ENCODE measurements around the gene CUX1.
"Not testable (repeated sequence)": the region's sequence is repeated elsewhere in the genome, so short reads cannot be mapped to it uniquely, and the experiment has no call there.

CUX1 gene

DNA sequence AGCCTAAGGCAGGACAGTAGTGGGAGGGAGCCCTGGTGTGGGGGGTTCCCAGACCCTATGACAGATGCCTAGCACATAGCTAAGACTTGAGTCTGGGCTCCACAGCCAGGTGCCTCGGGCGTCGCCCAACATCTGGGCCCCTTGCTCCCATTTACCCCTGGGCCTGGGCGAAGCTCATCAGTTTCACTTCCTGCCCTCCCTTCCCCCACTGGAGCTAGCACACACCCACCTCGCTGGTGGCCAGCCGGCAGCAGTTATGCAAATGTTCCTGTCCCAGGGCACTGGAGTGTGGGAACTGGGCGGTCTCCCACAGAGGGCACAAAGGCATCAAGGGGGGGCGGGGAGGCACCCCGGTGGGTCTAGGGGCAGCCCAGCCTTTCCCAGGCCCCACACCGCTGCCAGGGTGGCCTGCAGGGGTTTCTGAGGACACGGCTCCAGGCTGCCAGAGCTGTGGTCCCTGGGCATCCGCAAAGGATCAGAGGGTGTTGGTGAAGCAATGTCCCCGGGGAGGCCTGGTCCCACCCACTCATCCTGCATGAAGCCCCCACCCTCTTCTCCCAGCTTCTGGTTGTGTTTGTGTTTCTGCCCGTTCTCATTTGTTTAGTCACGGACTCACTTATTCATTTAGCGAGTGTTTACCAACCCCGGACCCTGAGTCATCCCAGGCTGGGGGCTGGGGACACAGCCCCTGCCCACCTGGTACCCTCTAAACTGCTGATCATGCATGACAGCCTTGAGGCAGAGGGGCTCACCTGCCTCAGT is 489.7 kb downstream of the CUX1 start:
- no peak for DNase-seq (ENCODE audit: low read depth in 2 of 2)

GRCh38 chr7:102310414-102310815 is 493.0 kb downstream of the CUX1 start:
- no peak for DNase-seq (ENCODE audit: low read depth in 2 of 2)

- DNase-seq (ENCODE audit: low read depth in 2 of 2), result no peak
Observed at GRCh38 chr7:102312317-102312716, 494.9 kb downstream of the CUX1 start.

GRCh38 chr7:102313997-102314780 is 496.8 kb downstream of the CUX1 start:
- no peak for DNase-seq (ENCODE audit: low read depth in 2 of 2)

DNA sequence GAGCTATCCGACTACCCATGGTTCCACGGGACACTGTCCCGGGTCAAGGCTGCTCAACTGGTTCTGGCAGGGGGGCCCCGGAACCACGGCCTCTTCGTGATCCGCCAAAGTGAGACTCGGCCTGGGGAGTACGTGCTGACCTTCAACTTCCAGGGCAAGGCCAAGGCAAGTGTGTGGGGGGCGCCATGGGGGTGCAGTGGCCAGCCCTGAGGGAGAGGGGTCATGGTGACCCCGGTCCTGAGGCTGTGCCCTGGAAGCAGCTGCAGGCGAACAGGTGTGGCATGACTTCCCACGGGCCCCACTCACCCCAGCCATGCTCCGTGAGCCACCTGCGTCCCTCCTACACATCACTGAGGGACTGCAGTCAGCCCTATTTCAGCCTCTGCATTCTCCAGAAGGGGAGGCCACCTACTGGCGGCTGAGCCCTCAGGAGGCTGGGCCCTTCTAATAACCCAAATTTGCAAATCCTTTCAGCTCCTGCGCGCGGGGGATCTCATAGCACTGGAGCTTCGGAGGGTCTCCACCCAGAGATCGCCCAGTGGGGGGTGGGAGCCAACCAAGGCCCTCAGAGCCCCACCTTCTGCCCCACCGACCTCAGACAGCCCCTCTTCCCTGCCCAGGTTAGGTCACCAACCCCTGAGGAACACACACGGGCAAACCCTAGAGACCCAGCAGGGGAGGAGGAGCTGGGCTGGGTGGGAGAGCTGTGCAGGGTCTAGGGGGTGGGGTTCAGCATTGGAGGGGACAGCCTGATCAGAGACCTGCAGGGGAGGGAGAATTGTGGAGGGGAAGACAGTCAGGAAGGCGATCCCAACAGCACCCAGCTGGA is 500.0 kb downstream of the CUX1 start:
- DNase-seq (ENCODE audit: low read depth in 2 of 2), result no peak

DNA sequence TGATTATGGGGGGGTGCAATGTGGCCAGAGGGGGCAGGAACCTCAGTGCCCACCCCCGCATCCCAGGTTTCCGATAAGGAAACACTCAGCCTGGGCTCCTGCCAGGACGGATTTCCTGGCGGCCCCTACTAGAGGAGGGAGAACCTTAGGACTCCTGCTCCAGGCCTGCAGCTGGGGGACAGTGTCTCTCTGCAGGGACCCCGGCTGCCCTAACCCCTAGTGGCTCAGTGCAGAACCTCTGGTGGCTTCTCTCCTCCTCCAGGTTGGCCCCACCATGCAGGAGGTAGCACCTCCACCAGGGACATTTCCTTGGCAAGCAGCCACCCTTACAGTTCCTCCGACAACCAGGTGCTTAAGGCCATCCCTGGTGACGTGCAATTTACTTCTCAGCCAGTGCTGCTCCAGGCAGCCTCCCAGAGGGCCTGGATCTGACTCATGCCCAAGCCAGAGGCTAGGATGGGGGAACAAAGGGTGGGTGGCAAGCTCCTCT is 501.1 kb downstream of the CUX1 start:
- no peak for DNase-seq (ENCODE audit: low read depth in 2 of 2)

- DNase-seq (ENCODE audit: low read depth in 2 of 2), result no peak
Observed at GRCh38 chr7:102319671-102320070, 502.2 kb downstream of the CUX1 start.

DNA sequence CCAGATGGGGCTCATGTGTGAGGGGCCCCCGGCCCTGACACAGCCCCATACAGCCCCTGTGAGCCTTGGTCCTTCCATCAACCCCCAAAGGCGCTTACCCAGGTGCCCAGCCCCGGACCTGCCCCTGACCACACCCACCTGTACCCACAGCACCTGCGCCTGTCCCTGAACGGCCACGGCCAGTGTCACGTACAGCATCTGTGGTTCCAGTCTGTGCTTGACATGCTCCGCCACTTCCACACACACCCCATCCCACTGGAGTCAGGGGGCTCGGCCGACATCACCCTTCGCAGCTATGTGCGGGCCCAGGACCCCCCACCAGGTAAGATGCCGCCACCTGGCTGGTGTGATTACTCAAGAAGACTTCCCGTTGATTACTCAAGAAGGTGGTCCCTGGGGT is 502.8 kb downstream of the CUX1 start:
- DNase-seq (ENCODE audit: low read depth in 2 of 2), result no peak

- DNase-seq (ENCODE audit: low read depth in 2 of 2), result no peak
Observed at GRCh38 chr7:102320601-102321350, 503.4 kb downstream of the CUX1 start.

GRCh38 chr7:102321351-102322201 is 504.1 kb downstream of the CUX1 start:
- DNase-seq (ENCODE audit: low read depth in 2 of 2), result no peak

DNA sequence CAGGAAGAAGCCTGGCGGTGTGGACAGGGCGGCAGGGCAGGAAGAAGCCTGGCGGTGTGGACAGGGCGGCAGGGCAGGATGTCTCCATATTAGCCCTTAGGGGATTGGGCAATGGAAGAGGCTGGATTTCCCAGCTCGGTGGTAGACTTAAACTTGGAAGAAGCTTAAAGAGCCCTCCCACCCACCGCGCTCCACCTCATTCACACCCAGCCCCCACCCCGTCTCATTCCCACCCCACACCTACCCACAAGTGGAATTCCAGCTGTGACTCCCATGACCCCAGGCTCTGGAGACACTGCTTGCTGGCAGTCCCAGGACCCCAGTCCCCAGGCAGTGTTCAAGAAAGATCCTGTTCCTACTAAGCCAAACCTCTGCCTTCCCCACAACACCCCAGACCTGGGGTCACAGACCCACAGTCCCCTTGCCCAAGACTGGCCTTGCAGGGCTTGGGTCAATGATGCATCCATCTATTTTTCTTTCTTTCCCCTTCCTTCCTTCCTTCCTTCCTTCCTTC is 504.8 kb downstream of the CUX1 start:
- no peak for DNase-seq (ENCODE audit: low read depth in 2 of 2)

GRCh38 chr7:102323914-102324195 is 506.4 kb downstream of the CUX1 start:
- DNase-seq (ENCODE audit: low read depth in 2 of 2), result no peak

DNA sequence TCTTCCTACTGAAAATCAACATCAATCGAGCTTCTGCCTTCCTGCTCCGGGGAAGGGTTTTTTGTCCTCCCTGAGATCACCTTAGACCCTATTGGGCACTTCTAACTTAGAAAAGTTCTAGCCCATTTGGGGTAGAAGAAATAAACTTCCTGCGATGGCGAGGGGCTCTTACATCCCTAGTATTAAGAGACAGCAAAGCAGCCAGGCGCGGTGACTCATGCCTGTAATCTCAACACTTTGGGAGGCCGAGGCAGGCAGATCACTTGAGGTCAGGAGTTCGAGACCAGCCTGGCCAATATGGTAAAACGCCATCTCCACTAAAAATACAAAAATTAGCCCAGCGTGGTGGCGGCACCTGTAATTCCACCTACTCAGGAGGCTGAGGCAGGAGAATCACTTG is 507.7 kb downstream of the CUX1 start:
- DNase-seq (ENCODE audit: low read depth in 2 of 2), result not testable (repeated sequence)

DNA sequence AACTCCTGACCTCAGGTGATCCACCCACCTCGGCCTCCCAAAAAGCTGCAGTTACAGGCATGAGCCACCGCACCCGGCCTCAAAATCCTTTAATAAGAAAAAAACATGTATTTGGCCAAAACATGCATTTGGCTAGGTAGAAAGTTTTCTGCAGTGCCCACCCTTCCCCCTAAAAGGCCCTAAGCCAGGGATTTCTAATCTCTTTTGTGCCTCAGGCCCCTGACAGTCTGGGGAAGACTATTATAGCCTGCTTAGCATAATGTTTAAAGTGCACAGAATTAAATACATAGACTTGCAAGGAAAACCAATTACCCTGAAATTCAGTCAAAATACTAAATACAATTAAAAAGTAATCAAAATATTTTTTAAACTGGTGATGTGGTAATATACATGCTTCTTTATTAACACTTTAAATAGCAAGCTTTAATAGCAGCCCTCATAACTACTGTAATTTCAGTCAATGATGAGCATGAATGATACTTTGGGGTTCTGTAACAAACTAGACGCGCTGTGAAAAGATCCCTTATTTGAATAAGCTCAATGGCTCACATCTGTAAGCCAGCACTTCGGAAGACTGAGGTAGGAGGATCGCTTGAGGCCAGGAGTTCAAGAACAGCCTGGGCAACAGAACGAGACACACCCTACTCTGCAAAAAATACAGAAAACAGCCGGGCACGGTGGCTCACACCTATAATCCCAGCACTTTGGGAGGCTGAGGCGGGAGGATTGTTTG is 508.9 kb downstream of the CUX1 start:
- no peak for DNase-seq (ENCODE audit: low read depth in 2 of 2)

- not testable (repeated sequence) for DNase-seq (ENCODE audit: low read depth in 2 of 2)
Observed at GRCh38 chr7:102327183-102327582, 509.8 kb downstream of the CUX1 start.

GRCh38 chr7:102328863-102329262 is 511.4 kb downstream of the CUX1 start:
- not testable (repeated sequence) for DNase-seq (ENCODE audit: low read depth in 2 of 2)

- DNase-seq (ENCODE audit: low read depth in 2 of 2), result not testable (repeated sequence)
Observed at GRCh38 chr7:102329366-102329765, 511.9 kb downstream of the CUX1 start.

DNA sequence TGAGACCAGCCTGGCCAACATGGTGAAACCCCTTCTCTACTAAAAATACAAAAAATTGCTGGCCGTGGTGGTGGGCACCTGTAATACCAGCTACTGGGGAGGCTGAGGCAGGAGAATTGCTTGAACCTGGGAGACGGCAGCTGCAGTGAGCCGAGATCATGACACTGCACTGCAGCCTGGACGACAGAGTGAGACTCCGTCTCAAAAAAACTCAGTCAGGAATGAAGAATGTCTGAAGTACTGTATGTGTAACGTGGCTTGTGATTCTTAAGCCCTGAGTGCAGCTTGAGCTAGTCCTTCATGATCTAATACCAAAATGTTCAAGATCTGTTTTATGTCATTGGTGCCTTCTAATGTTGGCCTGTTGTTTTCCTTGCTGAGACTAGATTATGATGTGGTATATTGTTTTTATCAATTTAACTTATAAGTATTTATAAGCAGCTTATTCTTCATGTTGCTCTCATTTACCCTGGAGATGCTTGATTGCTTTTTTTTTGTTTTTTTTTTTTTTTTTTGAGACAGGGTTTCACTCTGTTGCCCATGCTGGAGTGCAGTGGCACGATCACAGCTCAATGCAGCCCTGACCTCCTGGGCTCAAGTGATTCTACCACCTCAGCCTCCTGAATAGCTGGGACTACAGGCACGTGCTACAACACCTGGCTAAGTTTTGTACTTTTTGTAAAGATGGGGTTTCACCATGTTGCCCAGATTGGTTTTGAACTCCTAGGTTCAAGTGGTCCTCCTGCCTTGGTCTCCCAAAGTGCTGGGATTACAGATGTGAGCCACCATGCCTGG is 513.4 kb downstream of the CUX1 start:
- not testable (repeated sequence) for DNase-seq (ENCODE audit: low read depth in 2 of 2)

Measured in stimulated activated CD8-positive, alpha-beta memory T cell treated with anti-CD3 and anti-CD28 coated beads, Interleukin-2, amount 100 ng/mL, for 1 hour (primary cell).